ENCODE results near the gene IL1RL2.

Gene IL1RL2

DNA sequence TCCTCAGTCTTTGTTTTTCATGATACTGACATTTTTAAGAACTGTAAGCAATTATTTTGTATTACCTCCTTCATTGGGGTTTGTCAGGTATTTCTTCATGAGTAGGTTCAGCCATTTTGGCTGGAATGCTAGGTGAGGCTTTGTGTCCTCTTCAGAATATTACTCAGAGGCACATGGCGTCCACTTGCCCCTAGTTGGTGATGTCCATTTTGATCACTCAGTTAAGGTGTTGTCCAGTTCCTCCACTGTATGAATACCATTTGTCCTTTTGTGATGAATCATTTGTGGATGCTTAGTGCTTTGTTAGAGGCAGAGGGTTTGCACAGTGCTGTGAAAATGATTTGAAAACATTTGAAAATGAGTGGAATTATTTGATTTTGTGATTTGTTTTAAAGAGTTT, 4.7 kb downstream of the IL1RL2 start:
- DNase-seq (ENCODE audit: low spot score) = no peak
- in situ Hi-C loops (cut with MboI; ENCODE audit: low pct_unique_long_range_greater_than_20kb, low sequenced_read_pairs, unreplicated experiment) = no loop called here
- TF ChIP-seq, protein P1, sequence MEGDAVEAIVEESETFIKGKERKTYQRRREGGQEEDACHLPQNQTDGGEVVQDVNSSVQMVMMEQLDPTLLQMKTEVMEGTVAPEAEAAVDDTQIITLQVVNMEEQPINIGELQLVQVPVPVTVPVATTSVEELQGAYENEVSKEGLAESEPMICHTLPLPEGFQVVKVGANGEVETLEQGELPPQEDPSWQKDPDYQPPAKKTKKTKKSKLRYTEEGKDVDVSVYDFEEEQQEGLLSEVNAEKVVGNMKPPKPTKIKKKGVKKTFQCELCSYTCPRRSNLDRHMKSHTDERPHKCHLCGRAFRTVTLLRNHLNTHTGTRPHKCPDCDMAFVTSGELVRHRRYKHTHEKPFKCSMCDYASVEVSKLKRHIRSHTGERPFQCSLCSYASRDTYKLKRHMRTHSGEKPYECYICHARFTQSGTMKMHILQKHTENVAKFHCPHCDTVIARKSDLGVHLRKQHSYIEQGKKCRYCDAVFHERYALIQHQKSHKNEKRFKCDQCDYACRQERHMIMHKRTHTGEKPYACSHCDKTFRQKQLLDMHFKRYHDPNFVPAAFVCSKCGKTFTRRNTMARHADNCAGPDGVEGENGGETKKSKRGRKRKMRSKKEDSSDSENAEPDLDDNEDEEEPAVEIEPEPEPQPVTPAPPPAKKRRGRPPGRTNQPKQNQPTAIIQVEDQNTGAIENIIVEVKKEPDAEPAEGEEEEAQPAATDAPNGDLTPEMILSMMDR (IDR thresholded peaks at IDR 0.05; ENCODE audit: extremely low read depth, insufficient read depth, missing control alignments) = no peak

DNA sequence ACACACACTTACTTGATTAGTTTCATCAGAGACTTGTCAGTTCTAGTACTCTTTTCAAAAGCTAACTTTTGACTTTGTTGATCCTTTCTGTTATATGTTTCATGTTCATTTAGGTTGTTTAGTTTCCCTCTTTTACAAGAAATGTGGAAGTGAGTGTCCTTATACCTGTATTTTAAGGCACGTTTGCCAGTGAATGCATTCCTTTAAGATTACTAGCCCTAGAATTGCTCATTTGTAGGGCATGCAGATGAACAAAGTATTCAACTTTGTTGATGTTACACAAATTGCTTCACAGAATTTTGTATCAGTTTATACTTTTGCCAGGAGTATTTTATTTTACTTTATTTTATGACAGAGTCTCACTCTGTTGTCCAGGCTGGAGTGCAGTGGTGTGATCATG, 6.3 kb downstream of the IL1RL2 start:
- DNase-seq (ENCODE audit: low spot score) = no peak
- TF ChIP-seq, protein P1 (IDR thresholded peaks at IDR 0.05; ENCODE audit: extremely low read depth, insufficient read depth, missing control alignments) = no peak
- in situ Hi-C loops (cut with MboI; ENCODE audit: low pct_unique_long_range_greater_than_20kb, low sequenced_read_pairs, unreplicated experiment) = no loop called here

- TF ChIP-seq, protein P1 (IDR thresholded peaks at IDR 0.05; ENCODE audit: extremely low read depth, insufficient read depth, missing control alignments) = no peak
- in situ Hi-C loops (cut with MboI; ENCODE audit: low pct_unique_long_range_greater_than_20kb, low sequenced_read_pairs, unreplicated experiment) = no loop called here
- no peak for DNase-seq (ENCODE audit: low spot score)
Measured at GRCh38 chr2:102194609-102195268, 7.9 kb downstream of the IL1RL2 start.

DNA sequence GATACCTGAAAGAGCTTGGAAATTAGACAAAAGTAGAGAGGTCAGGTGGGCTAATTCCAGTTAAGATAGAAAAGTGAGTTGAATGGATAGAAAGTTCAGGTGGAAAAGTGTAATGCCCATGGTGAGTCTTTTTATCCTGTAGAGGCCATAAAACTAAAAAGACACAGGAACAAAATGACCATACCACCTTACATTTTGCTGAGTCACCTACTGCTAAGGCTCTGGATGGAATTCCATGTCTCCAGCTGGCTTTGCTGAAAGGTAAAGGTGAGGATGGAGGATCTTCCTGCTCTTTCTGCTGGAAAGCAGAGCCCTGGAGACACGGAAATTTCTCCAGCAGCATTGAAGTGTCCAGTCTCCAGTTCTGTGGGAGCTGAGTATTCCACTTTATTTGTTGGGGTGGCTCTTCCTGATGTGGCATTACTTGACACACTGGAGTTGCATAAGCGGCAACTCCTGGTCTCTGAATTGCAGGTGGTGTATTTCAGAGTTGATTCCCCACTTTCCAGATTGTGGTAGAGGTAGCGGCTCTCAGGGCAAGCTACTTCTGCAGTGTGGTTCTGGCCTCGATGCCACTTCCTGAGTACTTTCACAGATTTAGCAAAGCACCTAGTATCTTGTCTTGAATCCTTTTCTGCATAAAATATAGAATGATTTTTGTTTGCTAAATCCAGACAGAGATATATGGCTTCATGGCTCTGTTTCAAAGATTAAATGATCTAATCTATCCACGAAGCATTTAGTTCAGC, 10.7 kb downstream of the IL1RL2 start:
- TF ChIP-seq, protein P1 (IDR thresholded peaks at IDR 0.05; ENCODE audit: extremely low read depth, insufficient read depth, missing control alignments) = no peak
- DNase-seq (ENCODE audit: low spot score) = no peak
- in situ Hi-C loops (cut with MboI; ENCODE audit: low pct_unique_long_range_greater_than_20kb, low sequenced_read_pairs, unreplicated experiment) = no loop called here

- in situ Hi-C loops (cut with MboI; ENCODE audit: low pct_unique_long_range_greater_than_20kb, low sequenced_read_pairs, unreplicated experiment) = loop anchor here (25.0 kb wide), 1 partner anchor 112 kb away; the partner anchor contains the start of gene IL1RL1
- TF ChIP-seq, protein P1 (IDR thresholded peaks at IDR 0.05; ENCODE audit: extremely low read depth, insufficient read depth, missing control alignments) = no peak
- DNase-seq (ENCODE audit: low spot score) = no peak
Measured at GRCh38 chr2:102200539-102200938, 13.7 kb downstream of the IL1RL2 start.

DNA sequence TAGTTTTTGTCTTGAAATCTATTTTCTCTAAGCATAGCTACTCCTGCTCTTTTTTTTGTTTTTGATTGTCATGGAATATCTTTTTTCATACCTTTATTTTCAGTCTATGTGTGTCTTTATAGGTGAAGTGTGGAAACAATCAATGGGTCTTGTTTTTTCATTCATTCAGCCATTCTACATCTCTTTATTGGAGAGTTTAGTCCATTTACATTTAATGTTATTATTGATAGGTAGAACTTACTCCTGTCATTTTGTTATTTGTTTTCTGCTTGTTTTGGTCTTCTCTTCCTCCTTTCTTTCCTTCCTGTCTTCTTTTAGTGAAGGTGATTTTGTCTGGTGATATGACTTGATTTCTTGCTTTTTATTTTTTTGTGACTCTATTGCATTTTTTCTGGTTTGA, 17.8 kb downstream of the IL1RL2 start:
- in situ Hi-C loops (cut with MboI; ENCODE audit: low pct_unique_long_range_greater_than_20kb, low sequenced_read_pairs, unreplicated experiment) = loop anchor here (25.0 kb wide), 1 partner anchor 108 kb away; the partner anchor contains the start of gene IL1RL1
- DNase-seq (ENCODE audit: low spot score) = no peak
- TF ChIP-seq, protein P1 (IDR thresholded peaks at IDR 0.05; ENCODE audit: extremely low read depth, insufficient read depth, missing control alignments) = no peak
